Ascending aorta (tissue), 2 donors: ENCODE measurements around the gene SMIM13. TPM values are rescaled to one million over a fixed set of nuclear protein-coding genes. Genes with fewer than 3 reads are reported as not detected.

Source experiments
- DNase-seq, 2 donors: peaks; one replicate each; pipeline ENCODE4 v3.0.0-alpha.2; 2019; ENCODE audit warnings: low spot score in 2 of 2
- H3K27ac ChIP-seq, 2 donors: fragments of 200-600 bp; sonication (generic); one replicate each; pipeline ENCODE4 v1.5.1; 2016 to 2017; ENCODE audit warnings: mild to moderate bottlenecking in 1 of 2
- H3K27me3 ChIP-seq: fragments of 200-600 bp; sonication (generic); one replicate; pipeline ENCODE4 v1.5.1; 2017
- H3K36me3 ChIP-seq, 2 donors: fragments of 200-600 bp; sonication (generic); one replicate each; pipeline ENCODE4 v1.5.1; 2016
- H3K4me1 ChIP-seq, 2 donors: fragments of 200-600 bp; sonication (generic); one replicate each; pipeline ENCODE4 v1.5.1; 2016 to 2017; ENCODE audit warnings: mild to moderate bottlenecking in 1 of 2
- H3K4me3 ChIP-seq, 2 donors: fragments of 200-600 bp; sonication (generic); one replicate each; pipeline ENCODE4 v1.5.1; 2016 to 2017; ENCODE audit warnings: mild to moderate bottlenecking in 1 of 2
- H3K9me3 ChIP-seq, 2 donors: fragments of 200-600 bp; sonication (generic); one replicate each; pipeline ENCODE4 v1.5.1; 2016
- CTCF ChIP-seq, 3 experiments: fragments of 200-600 bp in 2 of 3; fragments of 450-650 bp in 1 of 3; sonication (generic) in 2 of 3; IDR thresholded peaks; one replicate each; pipeline ENCODE4 v1.5.1; 2016 to 2019; ENCODE audit warnings: antibody characterized with exemption in 3 of 3, mild to moderate bottlenecking in 1 of 3, moderate library complexity in 1 of 3
- intact Hi-C: fragments of 100-400 bp; cut with DNase I; formaldehyde crosslinking; loops from one replicate; pipeline ENCODE4 v1.15.1; 2023
- total RNA-seq: library from RNA; depleted of rRNA; stranded (reverse); fragments of >200 nt; gene quantifications from one replicate; pipeline ENCODE4 v1.1.0, GENCODE V29; 2016

The SMIM13 gene
- total RNA-seq, 1 donor from 2014 or later, result 2.3 TPM

- intact Hi-C loops, result no loop called here
- no peak for TF ChIP-seq CTCF (IDR thresholded peaks at IDR 0.05)
- Histone ChIP-seq H3K27ac (no peak overlapping the region), H3K9me3 (peaks cover 0 to 5% of the 10 kb centered on the region in 2 donors), H3K36me3 (no peaks in the 10 kb centered on the region), H3K4me1 (no peaks in the 10 kb centered on the region), H3K27me3 (no peaks in the 10 kb centered on the region), H3K4me3 (no peak overlapping the region)
- DNase-seq, result no peak
Observed at GRCh38 chr6:11152581-11152980, 58.9 kb downstream of the SMIM13 start.

GRCh38 chr6:11153447-11153846 is 59.8 kb downstream of the SMIM13 start:
- no peaks in the 10 kb centered on the region for H3K4me1 ChIP-seq
- DNase-seq, result no peak
- H3K27me3 ChIP-seq, result no peaks in the 10 kb centered on the region
- no peak for TF ChIP-seq CTCF (IDR thresholded peaks at IDR 0.05)
- no peak overlapping the region for H3K27ac ChIP-seq
- H3K9me3 ChIP-seq, result peaks cover 0 to 5% of the 10 kb centered on the region in 2 donors
- intact Hi-C loops, result no loop called here
- no peaks in the 10 kb centered on the region for H3K36me3 ChIP-seq
- no peak overlapping the region for H3K4me3 ChIP-seq

- no peak for TF ChIP-seq CTCF (IDR thresholded peaks at IDR 0.05)
- no peak for DNase-seq
- H3K9me3 ChIP-seq, result peaks cover 0 to 5% of the 10 kb centered on the region in 2 donors
- intact Hi-C loops, result no loop called here
- H3K36me3 ChIP-seq, result no peaks in the 10 kb centered on the region
- no peak overlapping the region for H3K27ac ChIP-seq
- no peaks in the 10 kb centered on the region for H3K27me3 ChIP-seq
- no peak overlapping the region for H3K4me3 ChIP-seq
- H3K4me1 ChIP-seq, result no peaks in the 10 kb centered on the region
Observed at GRCh38 chr6:11155589-11155988, 62.0 kb downstream of the SMIM13 start.

- Histone ChIP-seq H3K4me1 (no peaks in the 10 kb centered on the region), H3K27ac (no peak overlapping the region), H3K27me3 (no peaks in the 10 kb centered on the region), H3K36me3 (no peaks in the 10 kb centered on the region), H3K4me3 (no peak overlapping the region), H3K9me3 (peaks cover 0 to 5% of the 10 kb centered on the region in 2 donors)
- DNase-seq, result no peak
- intact Hi-C loops, result no loop called here
- TF ChIP-seq CTCF (IDR thresholded peaks at IDR 0.05), result no peak
Observed at GRCh38 chr6:11160199-11160598, 66.6 kb downstream of the SMIM13 start.

- no peaks in the 10 kb centered on the region for H3K36me3 ChIP-seq
- no peaks in the 10 kb centered on the region for H3K4me1 ChIP-seq
- peaks cover 0 to 5% of the 10 kb centered on the region in 2 donors for H3K9me3 ChIP-seq
- no peak overlapping the region for H3K4me3 ChIP-seq
- DNase-seq, result no peak
- no peak overlapping the region for H3K27ac ChIP-seq
- H3K27me3 ChIP-seq, result no peaks in the 10 kb centered on the region
- TF ChIP-seq CTCF (IDR thresholded peaks at IDR 0.05), result no peak
- intact Hi-C loops, result no loop called here
Observed at GRCh38 chr6:11161031-11161956, 67.7 kb downstream of the SMIM13 start.
